ENCODE results near the gene PARP3. TPM values are rescaled to one million over a fixed set of nuclear protein-coding genes. Genes with fewer than 3 reads are reported as not detected.

Gene PARP3
- total RNA-seq, 1 experiment from 2014 or later, result 17.5 TPM

DNA sequence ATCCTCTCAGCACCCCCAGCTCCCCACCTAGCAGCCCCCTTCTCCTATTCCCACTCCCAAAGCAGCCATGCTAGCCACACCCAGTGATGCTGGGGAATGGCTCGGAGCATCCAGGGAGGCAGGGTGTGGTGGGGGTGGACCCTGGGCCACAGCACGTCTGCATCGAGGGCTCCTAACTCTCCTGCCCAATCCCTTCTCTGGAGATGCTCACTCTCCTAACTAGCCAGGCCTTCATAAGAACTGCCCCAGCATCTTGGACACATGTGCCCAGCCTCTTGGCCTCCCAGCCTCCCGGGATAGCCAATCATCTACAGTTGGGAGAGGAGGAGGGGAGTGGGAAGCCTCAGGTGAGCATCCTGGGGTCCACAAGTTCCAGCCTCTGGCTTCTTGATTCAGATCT is 22.4 kb downstream of the PARP3 start:
- POLR2A ChIA-PET, result no interaction called here
- no TSS peak for BruUV-seq (replicated peaks)
- H3K4me2 ChIP-seq (ENCODE audit: low read length), result no peak overlapping the region

More for the DNA sequence above, 22.4 kb downstream of the PARP3 start:
- Histone ChIP-seq H4K20me1 (ENCODE audit: insufficient read depth) (no peaks in the 10 kb centered on the region), H2AFZ (ENCODE audit: low read depth, low read length, poor library complexity, severe bottlenecking) (no peak overlapping the region), H3K4me1 (ENCODE audit: control insufficient read depth in 1 of 2, insufficient read depth in 2 of 2, low read length in 2 of 2) (peaks cover 19 to 30% of the 10 kb centered on the region in 2 experiments), H3K36me3 (ENCODE audit: control insufficient read depth in 1 of 2, insufficient read depth in 2 of 2, low read length in 2 of 2) (no peaks in the 10 kb centered on the region; a peak in 1 of 4 replicates), H3K27me3 (ENCODE audit: insufficient read depth, low read length) (no peaks in the 10 kb centered on the region), H3K4me3 (replicated peaks in 1 of 2; ENCODE audit: low read depth in 1 of 2, low read length in 2 of 2) (no peak overlapping the region), H3K9me3 (ENCODE audit: control insufficient read depth in 1 of 2, insufficient read depth in 1 of 2, low read depth in 1 of 2, low read length in 2 of 2) (no peaks in the 10 kb centered on the region), H3K9me2 (ENCODE audit: insufficient read depth) (no peaks in the 10 kb centered on the region), H3K27ac (ENCODE audit: low read depth, low read length) (no peak overlapping the region), H3K79me2 (ENCODE audit: insufficient read depth, low read length) (peaks cover 3% of the 10 kb centered on the region; the same call in 1 of the 2 replicates), H3K9ac (ENCODE audit: low read length) (no peak overlapping the region)
- RAD21 ChIA-PET (ENCODE audit: low non-redundant PET in 1 of 2, low total read pairs in 2 of 2, uncharacterized antibody in 2 of 2, unreplicated experiment in 2 of 2), result no interaction called here
- CTCF ChIA-PET, result interaction anchor here (1.2 kb wide), 1 partner anchor 23 kb away, joined by 3 read pairs; the partner anchor contains the start of gene RRP9
- DNase-seq (ENCODE audit: low read depth, low spot score), result no peak
- intact Hi-C loops (cut with micrococcal nuclease), result no loop called here
- no peak for TF ChIP-seq POLR2AphosphoS5 (IDR thresholded peaks at IDR 0.05; ENCODE audit: low read depth, low read length)
- TF ChIP-seq CTCF (IDR thresholded peaks at IDR 0.05 in 2 of 3, conservative IDR thresholded peaks at IDR 0.05 in 1 of 3; ENCODE audit: borderline replicate concordance in 1 of 3, insufficient read depth in 1 of 3, low read depth in 2 of 3, low read length in 2 of 3), result no peak
- no peak for TF ChIP-seq SIN3A (IDR thresholded peaks at IDR 0.05; ENCODE audit: low read depth)
- no peak for TF ChIP-seq ELF1 (IDR thresholded peaks at IDR 0.05; ENCODE audit: borderline replicate concordance, low read depth)
- no peak for TF ChIP-seq EGR1 (IDR thresholded peaks at IDR 0.05; ENCODE audit: low read depth)
- TF ChIP-seq JUND (IDR thresholded peaks at IDR 0.05), result no peak
- no peak for TF ChIP-seq REST (IDR thresholded peaks at IDR 0.05; ENCODE audit: low read depth)
- no peak for TF ChIP-seq MAX (IDR thresholded peaks at IDR 0.05)
- TF ChIP-seq CEBPB (IDR thresholded peaks at IDR 0.05; ENCODE audit: low read depth), result no peak
- TF ChIP-seq POLR2A (IDR thresholded peaks at IDR 0.05; ENCODE audit: borderline replicate concordance, extremely low read depth, insufficient read depth, insufficient read length), result no peak
- no peak for TF ChIP-seq RAD21 (IDR thresholded peaks at IDR 0.05; ENCODE audit: low read depth)
- no peak for TF ChIP-seq TCF7L2 (IDR thresholded peaks at IDR 0.05; ENCODE audit: borderline replicate concordance, extremely low read depth, insufficient read depth, insufficient read length)
- TF ChIP-seq SRF (IDR thresholded peaks at IDR 0.05; ENCODE audit: low read depth), result no peak
- no peak for TF ChIP-seq CBX3 (IDR thresholded peaks at IDR 0.05; ENCODE audit: low read depth)
- no peak for TF ChIP-seq ZFX (IDR thresholded peaks at IDR 0.05)
- TF ChIP-seq EZH2 (IDR thresholded peaks at IDR 0.05), result no peak
- TF ChIP-seq FOSL1 (IDR thresholded peaks at IDR 0.05; ENCODE audit: low read depth), result no peak
- no peak for TF ChIP-seq YY1 (IDR thresholded peaks at IDR 0.05; ENCODE audit: extremely low read depth, insufficient replicate concordance, low read depth, low read length)
- no peak for TF ChIP-seq SP1 (IDR thresholded peaks at IDR 0.05; ENCODE audit: low read depth)
- TF ChIP-seq, protein P1, sequence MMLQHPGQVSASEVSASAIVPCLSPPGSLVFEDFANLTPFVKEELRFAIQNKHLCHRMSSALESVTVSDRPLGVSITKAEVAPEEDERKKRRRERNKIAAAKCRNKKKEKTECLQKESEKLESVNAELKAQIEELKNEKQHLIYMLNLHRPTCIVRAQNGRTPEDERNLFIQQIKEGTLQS (IDR thresholded peaks at IDR 0.05), result no peak
- ATAC-seq, result no peak
